H1 (cell line): ENCODE data around the gene SLC12A7. TPM values are rescaled to one million over a fixed set of nuclear protein-coding genes. Genes with fewer than 3 reads are reported as not detected.

Experiments used
- CTCF ChIA-PET: fragments of 300-600 bp; sonication (Branson Sonifier 250); formaldehyde crosslinking; loops from one replicate; lab custom pipeline; 2021; ENCODE audit not compliant: partially characterized antibody; lab: Charles Lee
- POLR2A ChIA-PET: fragments of 300-600 bp; sonication (Branson Sonifier 250); formaldehyde crosslinking; loops from one replicate; lab custom pipeline; 2021; ENCODE audit warnings: inconsistent platforms; ENCODE audit not compliant: partially characterized antibody; lab: Charles Lee
- DNase-seq, 2 experiments: peaks; one replicate each; pipeline versions ENCODE4 v3.0.0 to v3.0.0-alpha.2; 2010 to 2022; ENCODE audit warnings: low spot score in 2 of 2, low read depth in 1 of 2, mixed read lengths in 1 of 2
- FAIRE-seq: peaks from 2 replicates; lab custom pipeline; 2011; peaks lifted over from hg19 to GRCh38; lab: Jason Lieb, UNC
- H2AFZ ChIP-seq: 2 replicates; pipeline ENCODE4 v1.8.1; 2012; ENCODE audit warnings: low read length, inconsistent platforms
- H2AK5ac ChIP-seq: 2 replicates; pipeline ENCODE4 v1.6.1; 2013; ENCODE audit warnings: low read depth, low read length
- H2BK120ac ChIP-seq: replicated peaks from 2 replicates; pipeline ENCODE3; 2013; ENCODE audit warnings: low read depth, low read length, inconsistent platforms
- H2BK12ac ChIP-seq: 2 replicates; pipeline ENCODE4 v1.6.1; 2013; ENCODE audit warnings: low read depth, low read length
- H2BK15ac ChIP-seq: 2 replicates; pipeline ENCODE4 v1.6.1; 2013; ENCODE audit warnings: low read length
- H2BK20ac ChIP-seq: 2 replicates; pipeline ENCODE4 v1.6.1; 2013; ENCODE audit warnings: low read length
- H2BK5ac ChIP-seq: 2 replicates; pipeline ENCODE4 v1.6.1; 2013; ENCODE audit warnings: low read depth, low read length
- H3K14ac ChIP-seq: 2 replicates; pipeline ENCODE4 v1.6.1; 2013; ENCODE audit warnings: inconsistent platforms; ENCODE audit not compliant: insufficient read length
- H3K18ac ChIP-seq: 2 replicates; pipeline ENCODE4 v1.6.1; 2013; ENCODE audit warnings: low read length; ENCODE audit errors: extremely low read depth
- H3K23ac ChIP-seq: 2 replicates; pipeline ENCODE4 v1.6.1; 2013; ENCODE audit warnings: inconsistent platforms; ENCODE audit not compliant: insufficient read length
- H3K23me2 ChIP-seq: 2 replicates; pipeline ENCODE4 v1.6.1; 2013; ENCODE audit warnings: low read depth, low read length
- H3K27ac ChIP-seq: 2 replicates; pipeline ENCODE4 v1.6.1; 2011; ENCODE audit warnings: low read depth, low read length, inconsistent platforms
- H3K27me3 ChIP-seq, 4 experiments: replicated peaks in 1 of 4; 1 replicate in 1 of 4; 2 replicates in 3 of 4; pipeline versions ENCODE4 v1.6.1 to v1.8.1; 2011 to 2013; ENCODE audit warnings: low read length in 3 of 4, mild to moderate bottlenecking in 3 of 4, inconsistent platforms in 2 of 4, mixed read lengths in 2 of 4, moderate library complexity in 1 of 4; ENCODE audit not compliant: control insufficient read depth in 3 of 4, insufficient read depth in 3 of 4; ENCODE audit errors: extremely low read depth in 1 of 4
- H3K36me3 ChIP-seq, 4 experiments: 2 replicates each; pipeline versions ENCODE4 v1.6.1 to v1.8.1; 2011 to 2013; ENCODE audit warnings: mild to moderate bottlenecking in 4 of 4, low read length in 3 of 4, moderate library complexity in 2 of 4, control low read depth in 1 of 4, inconsistent platforms in 1 of 4; ENCODE audit not compliant: insufficient read depth in 4 of 4, control insufficient read depth in 2 of 4
- H3K4ac ChIP-seq: replicated peaks from 2 replicates; pipeline ENCODE3; 2013; ENCODE audit warnings: low read length, low read depth, mixed read lengths, inconsistent platforms; ENCODE audit not compliant: insufficient read length
- H3K4me1 ChIP-seq, 4 experiments: replicated peaks in 1 of 4; 1 replicate in 1 of 4; 2 replicates in 3 of 4; pipeline versions ENCODE4 v1.6.1 to v1.8.1; 2011 to 2013; ENCODE audit warnings: low read length in 3 of 4, inconsistent platforms in 2 of 4, mixed read lengths in 1 of 4; ENCODE audit not compliant: insufficient read depth in 4 of 4, control insufficient read depth in 3 of 4
- H3K4me2 ChIP-seq, 2 experiments: 2 replicates each; pipeline versions ENCODE4 v1.6.1 to v1.8.1; 2011 to 2013; ENCODE audit warnings: low read depth in 2 of 2, low read length in 2 of 2, control low read depth in 1 of 2, inconsistent platforms in 1 of 2, mild to moderate bottlenecking in 1 of 2; ENCODE audit not compliant: insufficient read depth in 1 of 2
- H3K4me3 ChIP-seq, 4 experiments: fragments of 200-600, 300-600 bp in 1 of 4; sonication (generic), shearing (Covaris generic), sonication (Bioruptor Twin) in 1 of 4; 2 replicates each; pipeline versions ENCODE4 v1.5.1 to v1.8.1; 2011 to 2016; ENCODE audit warnings: low read length in 4 of 4, low read depth in 3 of 4, control low read depth in 2 of 4, inconsistent platforms in 2 of 4, mild to moderate bottlenecking in 2 of 4, mixed read lengths in 1 of 4, moderate library complexity in 1 of 4; ENCODE audit not compliant: insufficient read depth in 2 of 4; ENCODE audit errors: extremely low read depth in 1 of 4
- H3K56ac ChIP-seq: replicated peaks from 2 replicates; pipeline ENCODE3; 2013; ENCODE audit warnings: low read depth, mild to moderate bottlenecking, mixed read lengths, low read length, inconsistent platforms; ENCODE audit not compliant: insufficient read length
- H3K79me1 ChIP-seq: 2 replicates; pipeline ENCODE4 v1.6.1; 2013; ENCODE audit warnings: low read depth, low read length, control low read depth
- H3K79me2 ChIP-seq, 2 experiments: 2 replicates each; pipeline versions ENCODE4 v1.6.1 to v1.8.1; 2012 to 2013; ENCODE audit warnings: low read length in 2 of 2, mild to moderate bottlenecking in 2 of 2, inconsistent platforms in 1 of 2; ENCODE audit not compliant: insufficient read depth in 2 of 2, control insufficient read depth in 1 of 2
- H3K9ac ChIP-seq, 4 experiments: replicated peaks in 1 of 4; 1 replicate in 1 of 4; 2 replicates in 3 of 4; pipeline versions ENCODE4 v1.6.1 to v1.8.1; 2011 to 2013; ENCODE audit warnings: low read depth in 3 of 4, low read length in 3 of 4, control low read depth in 2 of 4, mild to moderate bottlenecking in 2 of 4, moderate library complexity in 2 of 4, inconsistent platforms in 1 of 4; ENCODE audit errors: extremely low read depth in 1 of 4
- H3K9me3 ChIP-seq, 2 experiments: 2 replicates each; pipeline versions ENCODE4 v1.6.1 to v1.8.1; 2012 to 2013; ENCODE audit warnings: mild to moderate bottlenecking in 2 of 2, moderate library complexity in 2 of 2, control low read depth in 1 of 2, inconsistent platforms in 1 of 2, low read depth in 1 of 2, low read length in 1 of 2, mixed read lengths in 1 of 2; ENCODE audit not compliant: insufficient read depth in 2 of 2
- H4K20me1 ChIP-seq, 2 experiments: replicated peaks in 1 of 2; 2 replicates each; pipeline versions ENCODE3 to v1.8.1; 2011 to 2013; ENCODE audit warnings: inconsistent platforms in 2 of 2, low read length in 2 of 2, mild to moderate bottlenecking in 1 of 2; ENCODE audit not compliant: insufficient read depth in 2 of 2, control insufficient read depth in 1 of 2
- H4K5ac ChIP-seq: 2 replicates; pipeline ENCODE4 v1.6.1; 2013; ENCODE audit warnings: low read length, low read depth, mixed read lengths, inconsistent platforms; ENCODE audit not compliant: insufficient read length
- H4K8ac ChIP-seq: 2 replicates; pipeline ENCODE4 v1.8.0; 2013; ENCODE audit warnings: mild to moderate bottlenecking, moderate library complexity, low read length, inconsistent platforms; ENCODE audit not compliant: insufficient read depth; ENCODE audit errors: extremely low read depth
- H4K91ac ChIP-seq: replicated peaks from 2 replicates; pipeline ENCODE3; 2013; ENCODE audit warnings: low read length, mixed read lengths, inconsistent platforms; ENCODE audit not compliant: insufficient read length
- BRCA1 ChIP-seq: IDR thresholded peaks from 2 replicates; pipeline ENCODE4 v1.6.1; 2012; ENCODE audit warnings: low read depth, low read length, improper control_type of control experiment
- CHD1 ChIP-seq: IDR thresholded peaks from 2 replicates; pipeline ENCODE4 v1.6.1; 2012; ENCODE audit warnings: low read depth, low read length, improper control_type of control experiment
- JUND ChIP-seq: IDR thresholded peaks from 2 replicates; pipeline ENCODE4 v1.6.1; 2011; ENCODE audit warnings: mild to moderate bottlenecking, improper control_type of control experiment, low read length
- PHF8 ChIP-seq: fragments of 200-600 bp; sonication (generic); conservative IDR thresholded peaks from 2 replicates; pipeline ENCODE4 v1.7.1; 2012; ENCODE audit warnings: low read depth, mild to moderate bottlenecking, inconsistent platforms, low read length, moderate library complexity
- POLR2A ChIP-seq, 2 experiments: IDR thresholded peaks; 1 replicate in 1 of 2; 2 replicates in 1 of 2; pipeline ENCODE4 v1.6.1; 2011; ENCODE audit warnings: low read depth in 2 of 2, low read length in 2 of 2, mild to moderate bottlenecking in 2 of 2; ENCODE audit errors: control extremely low read depth in 1 of 2
- POLR2AphosphoS5 ChIP-seq: IDR thresholded peaks from 2 replicates; pipeline ENCODE4 v1.6.1; 2011; ENCODE audit warnings: low read depth, low read length
- RNF2 ChIP-seq: fragments of 200-900, 300-1000 bp; sonication (generic); IDR thresholded peaks from 2 replicates; pipeline ENCODE4 v1.7.1; 2016; ENCODE audit warnings: borderline replicate concordance, low read depth, mild to moderate bottlenecking, antibody characterized with exemption, low read length; ENCODE audit not compliant: poor library complexity, severe bottlenecking; ENCODE audit errors: missing control alignments
- SIRT6 ChIP-seq: IDR thresholded peaks from one replicate; pipeline ENCODE4 v1.7.1; 2012; ENCODE audit warnings: low read length, inconsistent platforms
- SP1 ChIP-seq: IDR thresholded peaks from 2 replicates; pipeline ENCODE4 v1.6.1; 2011; ENCODE audit warnings: low read depth, low read length
- TBP ChIP-seq: IDR thresholded peaks from 2 replicates; pipeline ENCODE4 v1.6.1; 2011; ENCODE audit warnings: low read depth, low read length, improper control_type of control experiment
- ZNF274 ChIP-seq: IDR thresholded peaks from 2 replicates; pipeline ENCODE4 v1.7.0; 2012; ENCODE audit warnings: low read length, borderline replicate concordance; ENCODE audit errors: extremely low read depth
- WGBS, 2 experiments: shearing (Covaris generic) in 1 of 2; methylation state at CpG; one replicate each; pipeline versions ENCODE4 v1.1.6 to v1.1.7; 2013 to 2015; ENCODE audit warnings: low lambda C conversion rate in 2 of 2, mixed read lengths in 2 of 2, inconsistent platforms in 1 of 2, low coverage in 1 of 2, missing lambda C conversion rate in 1 of 2; ENCODE audit not compliant: insufficient replicate concordance in 2 of 2, insufficient coverage in 1 of 2, insufficient read length in 1 of 2; ENCODE audit errors: extremely low coverage in 1 of 2, missing lambda C conversion rate in 1 of 2; 5-methylcytosine and 5-hydroxymethylcytosine counted together
- polyA plus RNA-seq, 7 experiments: library from polyadenylated mRNA; depleted of rRNA in 3 of 7; stranded (reverse) in 5 of 7; unstranded in 2 of 7; fragments of >200 nt in 5 of 7; fragments of 200-250 nt in 2 of 7; gene quantifications; 1 replicate in 5 of 7; 2 replicates in 1 of 7; 4 replicates in 1 of 7; pipeline versions ENCODE4 v1.2.1 to v1.2.3, GENCODE V29; 2011 to 2013; ENCODE audit warnings: missing spikeins in 2 of 7, mixed read lengths in 2 of 7
- total RNA-seq: library from RNA; stranded (reverse); fragmentation: NEBNext Ultra II Directional; extraction: Animal tissue kit (Norgen Biotek cat#: 25700); gene quantifications from 2 replicates; pipeline ENCODE4 v1.2.1, GENCODE V29; 2021

The SLC12A7 gene
- total and polyA plus RNA-seq, 2 of the 8 experiments (the other 6 are each of a cell fraction or from before 2014, with no cell fraction given): 23.5 to 39.7 TPM

- H3K27ac ChIP-seq: no peak overlapping the region
- H3K4me2 ChIP-seq: no peak overlapping the region
- H3K36me3 ChIP-seq: no peaks in the 10 kb centered on the region
- FAIRE-seq (no peak), DNase-seq (no peak)
- no peaks in the 10 kb centered on the region for H3K79me1 ChIP-seq
- H4K5ac ChIP-seq: no peak overlapping the region
- no peak overlapping the region for H3K18ac ChIP-seq
- H3K23ac ChIP-seq: no peak overlapping the region
- no peak for TF ChIP-seq POLR2AphosphoS5
- TF ChIP-seq JUND: no peak
- no peak for TF ChIP-seq POLR2A (IDR thresholded peaks at IDR 0.05; ENCODE audit: control extremely low read depth in 1 of 2, low read depth in 2 of 2, low read length in 2 of 2)
- TF ChIP-seq CHD1: no peak
- TF ChIP-seq SP1: no peak
- no peak for TF ChIP-seq ZNF274
- no peak for TF ChIP-seq TBP
- no peak for TF ChIP-seq BRCA1
- TF ChIP-seq RNF2: no peak
- no peak for TF ChIP-seq SIRT6
- no peak for TF ChIP-seq PHF8
- peaks cover 0 to under 1% (median 0%) of the 10 kb centered on the region in 4 experiments; a peak in 1 of 7 replicates for H3K4me1 ChIP-seq
- H2BK12ac ChIP-seq: no peak overlapping the region
- no peak overlapping the region for H2AK5ac ChIP-seq
- H3K9me3 ChIP-seq: peaks cover 0 to 4% of the 10 kb centered on the region in 2 experiments; a peak in 1 of 4 replicates
- H2BK5ac ChIP-seq: no peak overlapping the region
- H3K23me2 ChIP-seq: no peaks in the 10 kb centered on the region
- no peak overlapping the region for H3K14ac ChIP-seq
- H3K4me3 ChIP-seq: no peak overlapping the region
- H2BK120ac ChIP-seq: no peak overlapping the region
- ChIA-PET CTCF (interaction anchor here (0.9 to 2.8 kb wide), 10 partner anchors 9 to 116 kb away, joined by 3 to 16 read pairs (median 3); partner anchors contain the start of gene NKD2), POLR2A (interaction anchor here (0.7 to 1.1 kb wide), 2 partner anchors 45 to 231 kb away, joined by 3 read pairs; partner anchors contain the start of genes BRD9 and TRIP13)
- H4K91ac ChIP-seq: no peak overlapping the region
- no peaks in the 10 kb centered on the region for H4K20me1 ChIP-seq
- no peak overlapping the region for H2BK15ac ChIP-seq
- WGBS, 2 experiments: 90% methylated on average over 27 of the region's 27 CpGs; no CpG with 5 or more reads in 1 of the 2 experiments
- H3K56ac ChIP-seq: no peak overlapping the region
- H3K27me3 ChIP-seq: no peaks in the 10 kb centered on the region
- H3K9ac ChIP-seq: no peak overlapping the region
- H2BK20ac ChIP-seq: no peak overlapping the region
- H2AFZ ChIP-seq: no peak overlapping the region
- H3K79me2 ChIP-seq: no peaks in the 10 kb centered on the region
- no peak overlapping the region for H4K8ac ChIP-seq
- H3K4ac ChIP-seq: no peak overlapping the region
Measured at GRCh38 chr5:1124205-1125029, 12.6 kb upstream of the SLC12A7 start.
